GM10847 (cell line): Measurements from ENCODE around the gene ALPK1.

Experiments
- POLR2A ChIP-seq: IDR thresholded peaks from 2 replicates; pipeline ENCODE4 v1.6.1; 2011; ENCODE audit not compliant: insufficient read length; ENCODE audit errors: extremely low read depth

ALPK1 gene

DNA sequence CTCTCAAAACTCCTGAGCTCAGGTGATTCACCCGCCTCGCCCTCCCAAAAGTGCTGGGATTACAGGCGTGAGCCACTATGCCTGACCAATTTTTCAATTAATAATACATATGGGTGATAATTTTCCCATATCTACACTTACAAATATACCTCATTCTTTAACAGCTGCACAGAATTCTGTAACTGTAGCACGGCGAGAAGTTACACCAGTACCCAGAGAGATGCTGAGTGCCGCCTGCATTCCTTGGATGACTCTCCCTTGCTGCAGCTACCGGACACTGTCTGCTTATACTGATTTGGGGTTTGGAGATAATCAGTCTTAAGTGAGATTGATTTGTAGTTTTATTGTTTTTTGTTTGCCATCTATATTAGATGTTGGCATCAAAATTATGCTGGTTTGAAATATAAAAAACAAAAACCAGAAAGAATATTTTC is 17.3 kb upstream of the ALPK1 start:
- TF ChIP-seq POLR2A = no peak

DNA sequence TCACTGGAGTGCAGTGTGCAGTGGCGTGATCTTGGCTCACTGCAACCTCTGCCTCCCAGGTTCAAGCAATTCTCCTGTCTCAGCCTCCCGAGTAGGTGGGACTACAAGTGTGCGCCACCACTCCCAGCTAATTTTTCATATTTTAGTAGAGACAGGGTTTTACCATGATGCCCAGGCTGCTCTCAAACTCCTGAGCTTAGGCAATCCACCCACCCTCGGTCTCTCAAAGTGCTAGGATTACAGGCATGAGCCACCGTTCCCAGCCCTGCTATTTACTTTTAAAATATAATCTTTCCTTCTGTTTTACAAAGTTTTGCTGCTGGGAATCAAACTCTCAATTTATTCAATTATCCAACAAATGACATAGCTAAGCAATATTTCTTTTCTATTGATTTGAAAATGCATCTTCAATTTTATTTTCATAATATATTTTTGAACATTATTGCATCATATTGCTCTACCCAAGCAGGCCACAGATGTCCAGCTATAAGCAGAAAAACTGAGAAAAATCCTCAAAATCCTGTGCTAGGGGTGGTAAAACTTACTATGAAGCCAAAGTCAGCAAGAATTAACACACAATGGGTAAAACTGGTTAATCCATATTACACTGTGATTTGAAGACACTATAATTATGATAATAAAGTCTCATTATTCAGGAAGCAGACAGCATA is 16.6 kb upstream of the ALPK1 start:
- TF ChIP-seq POLR2A = no peak

DNA sequence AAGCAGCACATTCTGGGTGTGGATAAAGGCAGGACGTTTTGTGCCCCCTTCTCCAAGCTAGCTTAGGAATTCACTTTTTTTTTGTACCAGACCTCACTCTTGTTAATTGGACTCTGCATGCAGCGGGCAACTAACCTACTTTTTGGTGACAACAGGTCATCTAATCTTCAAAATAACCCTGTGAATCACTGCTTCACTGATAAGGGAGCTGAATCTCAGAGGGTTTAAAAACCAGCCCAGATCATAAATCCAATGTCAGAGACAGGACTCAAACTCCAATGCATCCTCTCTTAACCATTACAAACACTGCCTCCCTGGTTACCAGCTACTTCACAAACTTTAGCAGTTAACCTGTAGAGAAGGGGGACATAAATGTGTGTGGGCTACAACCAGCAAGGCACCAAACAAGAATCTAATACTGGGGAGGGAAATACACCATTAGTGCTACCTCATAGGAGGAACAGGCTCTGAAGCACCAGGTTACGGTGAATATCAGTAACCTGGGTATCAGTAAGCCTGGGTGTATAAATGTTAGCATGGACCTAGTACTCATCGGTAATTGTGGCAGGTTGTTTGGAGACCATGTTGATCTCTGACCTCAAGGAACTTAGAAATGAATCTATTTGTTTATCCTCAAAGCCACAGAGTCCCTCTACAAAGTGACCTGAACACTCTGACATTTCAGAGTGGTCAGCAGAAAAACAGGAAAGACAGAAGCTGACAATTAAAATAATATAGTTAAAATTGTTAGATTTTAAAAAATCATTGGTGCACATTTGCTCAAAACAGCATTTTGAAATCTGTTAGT is 14.1 kb upstream of the ALPK1 start:
- no peak for TF ChIP-seq POLR2A

DNA sequence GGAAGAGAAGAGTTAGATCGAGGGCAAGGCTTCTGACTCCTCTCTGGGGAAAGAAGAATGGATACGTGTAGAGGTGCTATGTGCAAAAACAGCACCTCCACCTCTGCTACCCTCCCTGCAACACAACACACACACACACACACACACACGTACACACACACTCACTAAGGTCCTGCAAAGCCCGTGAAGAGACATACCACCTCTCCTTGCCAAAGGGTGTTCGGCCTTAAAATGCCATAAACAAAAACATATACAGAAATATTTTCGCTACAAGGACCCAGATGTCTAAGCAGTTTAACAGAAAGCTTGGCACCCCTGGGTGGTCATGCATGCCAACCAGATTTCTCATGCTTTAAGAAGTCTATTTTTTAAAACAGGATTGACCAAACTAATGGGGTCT is 13.0 kb upstream of the ALPK1 start:
- TF ChIP-seq POLR2A = no peak

DNA sequence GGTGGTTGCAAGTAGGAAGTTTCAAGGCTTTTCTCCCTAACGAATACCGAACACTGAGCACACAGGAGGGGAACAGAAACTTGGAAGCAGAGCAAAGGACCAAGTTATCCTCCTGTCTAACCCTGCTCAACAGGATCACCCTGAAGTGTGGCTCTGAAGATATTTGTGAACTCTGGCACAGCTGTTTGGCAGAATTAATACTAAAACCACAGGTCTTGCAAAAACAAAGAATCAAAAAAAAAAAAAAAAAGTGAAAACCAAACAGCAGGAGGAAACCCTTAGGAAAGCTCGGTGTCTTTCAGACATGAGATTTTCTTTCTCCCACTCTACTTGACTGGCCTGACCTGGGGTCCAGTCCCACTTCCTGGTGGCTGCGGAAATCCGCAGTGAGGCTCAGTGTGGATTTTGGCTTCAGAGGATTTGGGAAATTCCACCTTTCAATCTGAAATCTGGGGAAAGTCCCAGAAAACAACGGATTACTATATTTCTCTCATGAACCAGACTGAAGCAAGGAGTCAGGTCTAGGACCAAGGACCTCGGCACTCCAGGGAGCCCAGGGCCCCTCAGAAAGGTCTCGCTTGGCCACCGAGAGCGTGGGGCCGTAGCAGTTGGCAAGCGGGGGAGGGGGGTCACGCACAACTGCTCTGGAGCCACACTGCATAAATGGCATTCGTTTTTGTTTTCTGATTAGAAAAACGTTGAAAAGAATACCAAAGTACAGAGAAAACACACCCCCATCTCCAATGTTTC is 12.3 kb upstream of the ALPK1 start:
- peak; percentile 14 for TF ChIP-seq POLR2A

DNA sequence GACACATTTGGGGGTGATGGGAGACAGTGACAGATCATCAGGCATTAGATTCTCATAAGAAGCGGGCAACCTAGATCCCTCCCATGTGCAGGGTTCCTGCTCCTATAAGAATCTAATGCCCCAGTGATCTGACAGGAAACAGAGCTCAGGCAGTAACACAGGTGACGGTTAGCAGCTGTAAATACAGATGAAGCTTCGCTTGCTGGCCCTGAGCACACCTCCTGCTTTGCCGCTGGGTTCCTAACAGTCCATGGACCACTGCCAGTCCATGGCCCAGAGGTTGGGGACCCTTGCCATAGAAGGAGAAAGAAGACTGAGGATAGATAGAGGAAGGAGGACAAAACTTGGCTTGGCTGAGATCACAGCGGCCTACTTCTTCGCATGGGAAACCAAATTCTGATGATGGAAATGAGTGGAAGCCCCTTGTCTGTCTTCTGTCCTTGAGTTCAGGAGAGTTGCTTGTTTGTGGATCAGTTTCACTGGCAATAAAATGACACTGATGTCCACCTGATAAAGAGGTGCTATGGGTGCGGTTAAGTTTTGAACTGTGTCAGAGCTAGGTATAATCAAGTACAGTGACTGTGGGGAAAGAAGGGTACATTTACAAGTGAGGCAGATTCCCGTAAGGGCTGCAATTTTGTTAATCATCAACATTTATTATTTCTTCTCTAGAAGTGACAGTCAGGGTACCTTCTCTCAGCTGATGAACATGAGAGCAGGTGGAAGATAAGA is 9.7 kb upstream of the ALPK1 start:
- TF ChIP-seq POLR2A = peak; percentile 17

DNA sequence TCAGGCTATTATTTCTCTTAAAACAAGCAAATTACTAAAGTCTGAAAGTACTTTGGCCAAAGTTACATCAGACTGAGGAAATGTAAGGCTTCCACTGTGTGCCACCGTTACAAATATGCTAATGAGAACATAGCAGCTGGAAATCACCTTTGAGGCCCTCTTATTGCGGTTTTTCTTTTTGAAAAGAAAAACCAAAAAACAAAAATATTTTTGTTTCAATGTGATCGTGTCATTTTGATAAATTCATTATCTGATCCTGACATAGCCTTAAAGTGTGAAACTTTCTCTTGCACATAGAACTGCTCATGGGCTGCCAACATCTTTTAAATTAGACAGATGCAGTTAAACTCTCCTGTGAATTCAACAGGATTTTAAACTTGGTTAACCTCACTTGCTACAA is 8.7 kb upstream of the ALPK1 start:
- TF ChIP-seq POLR2A = no peak

DNA sequence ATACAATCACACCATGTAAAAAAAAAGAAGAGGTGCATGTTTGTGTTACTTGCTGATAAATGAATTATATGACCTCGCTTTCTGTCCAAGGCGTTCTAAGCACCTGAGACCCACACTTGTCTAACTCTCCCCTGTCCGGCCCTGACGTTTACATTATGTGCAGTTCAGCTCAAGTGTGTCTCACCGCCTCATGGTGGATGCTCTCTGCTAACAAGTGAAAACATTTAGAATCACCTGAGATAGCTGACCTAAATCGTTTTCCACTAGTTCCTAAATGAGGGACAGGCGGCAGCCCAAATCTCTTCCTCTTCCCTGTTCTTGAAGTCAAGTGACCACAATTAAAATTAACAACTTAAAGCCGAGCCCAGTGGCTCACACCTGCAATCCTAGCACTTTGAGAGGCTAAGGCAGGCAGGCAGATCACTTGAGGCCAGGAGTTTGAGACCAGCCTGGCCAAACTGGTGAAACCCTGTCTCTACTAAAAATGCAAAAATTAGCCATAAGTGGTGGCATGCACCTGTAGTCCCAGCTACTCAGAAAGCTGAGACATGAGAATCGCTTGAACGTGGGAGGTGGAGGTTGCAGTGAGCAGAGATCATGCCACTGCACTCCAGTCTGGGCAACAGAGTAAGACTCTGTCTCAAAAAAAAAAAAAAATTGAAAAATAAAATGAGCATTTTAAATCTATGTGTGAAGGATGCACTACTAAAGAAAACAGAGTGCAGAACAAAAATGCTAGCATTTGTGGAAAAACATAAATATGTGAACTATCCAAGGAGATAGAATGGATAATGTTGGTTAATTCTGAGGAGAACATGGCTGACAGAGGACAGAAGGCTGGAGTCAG is 7.5 kb upstream of the ALPK1 start:
- TF ChIP-seq POLR2A = no peak

DNA sequence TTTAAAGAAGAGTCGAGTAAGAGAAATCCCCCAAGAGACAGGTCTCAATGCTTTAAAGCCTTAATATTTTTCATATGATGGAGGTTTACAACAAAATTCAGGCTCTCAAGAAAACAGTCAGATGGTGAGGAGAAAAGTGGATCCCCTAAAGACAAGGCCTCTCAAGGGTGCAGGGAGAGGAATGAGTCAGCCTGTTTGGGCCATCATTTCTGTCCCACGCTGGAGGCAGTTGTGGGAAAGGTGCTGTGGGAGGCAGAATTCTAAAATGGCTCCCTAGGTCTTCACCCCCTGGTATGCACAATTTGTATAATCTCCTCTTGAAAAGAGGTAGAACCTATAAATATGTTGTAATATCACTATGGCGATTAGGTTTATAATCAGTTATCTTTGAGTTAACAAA is 6.8 kb upstream of the ALPK1 start:
- no peak for TF ChIP-seq POLR2A

DNA sequence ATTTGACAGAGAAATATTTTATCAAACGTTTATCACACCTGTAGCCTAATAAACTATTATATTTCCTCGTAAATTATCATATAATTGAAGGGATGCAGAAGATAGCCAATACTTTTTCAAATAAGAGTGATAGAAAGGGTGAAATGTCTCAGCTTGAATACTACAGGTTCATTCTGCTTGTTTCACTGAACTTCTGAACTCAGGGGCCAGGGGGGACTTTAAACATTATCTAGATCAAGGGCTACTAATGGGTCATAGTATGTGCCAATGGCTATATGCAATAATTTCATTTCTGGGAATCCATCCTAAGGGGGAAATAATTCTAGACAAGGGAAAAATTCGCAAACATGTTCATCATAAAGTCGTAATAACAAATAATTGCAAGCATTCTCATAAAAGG is 2.6 kb downstream of the ALPK1 start:
- TF ChIP-seq POLR2A = no peak

DNA sequence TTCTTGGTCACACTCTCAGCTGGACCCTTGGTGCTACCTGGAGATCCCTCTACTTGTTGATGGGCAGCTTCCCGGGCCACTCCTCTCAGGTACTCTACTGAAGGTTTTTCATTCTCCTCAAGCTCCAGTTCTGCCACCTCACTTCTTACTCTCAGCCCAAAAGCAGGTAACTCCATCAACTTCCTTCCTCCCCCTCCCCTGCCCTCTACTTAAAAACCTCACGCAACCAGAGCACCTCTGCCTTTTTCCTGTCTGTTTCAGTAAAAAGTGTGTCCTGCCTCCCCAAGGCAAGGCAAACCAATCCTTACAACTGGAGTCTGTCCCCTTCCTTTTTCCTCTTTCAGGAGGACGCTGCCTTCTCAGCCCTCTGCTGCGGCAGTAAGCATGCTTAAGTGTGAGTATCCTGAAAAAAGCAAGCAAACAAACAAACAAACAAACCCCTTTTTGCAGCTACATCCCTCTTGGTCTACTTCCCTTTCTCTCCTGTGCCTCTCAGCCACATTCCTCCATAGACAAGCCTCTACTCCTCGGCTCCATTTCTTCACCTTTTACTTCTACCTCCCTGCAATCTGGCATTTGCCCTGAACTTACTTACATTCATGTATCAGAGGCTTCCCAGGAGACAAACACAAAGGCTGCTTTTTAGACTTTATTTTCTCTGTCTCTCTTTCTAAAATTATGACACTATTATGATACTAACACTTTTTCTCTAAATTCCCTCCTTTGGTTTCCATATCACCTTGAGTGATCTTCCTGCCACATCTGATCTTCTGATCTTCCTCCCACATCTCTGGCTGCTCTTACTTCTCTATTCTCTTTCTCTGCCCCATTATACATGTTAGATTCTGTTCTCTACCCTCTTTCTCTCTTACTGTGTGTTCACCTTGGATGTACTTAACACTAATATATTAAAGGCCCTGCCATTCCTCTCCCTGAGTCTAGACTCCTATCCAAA is 5.4 kb downstream of the ALPK1 start:
- no peak for TF ChIP-seq POLR2A

DNA sequence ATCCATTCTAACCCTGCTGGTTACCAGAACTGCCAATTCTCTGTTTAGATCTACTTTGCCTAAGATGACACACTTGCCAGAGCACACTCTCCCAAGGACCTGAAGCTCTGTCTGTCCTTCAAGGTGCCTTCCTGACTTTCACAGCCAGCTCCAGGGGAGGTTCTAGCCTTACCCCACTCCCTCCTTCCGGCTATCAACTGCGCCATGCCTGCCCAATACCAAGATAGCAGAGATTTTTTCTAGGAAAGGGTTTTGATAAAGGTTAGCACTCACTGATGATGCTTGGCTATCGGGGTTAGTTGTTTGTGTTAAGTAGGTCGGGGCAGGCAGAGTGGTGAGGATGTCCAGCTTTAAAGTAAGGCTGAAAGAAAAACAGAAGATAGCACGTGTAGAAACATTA is 14.3 kb downstream of the ALPK1 start:
- no peak for TF ChIP-seq POLR2A

DNA sequence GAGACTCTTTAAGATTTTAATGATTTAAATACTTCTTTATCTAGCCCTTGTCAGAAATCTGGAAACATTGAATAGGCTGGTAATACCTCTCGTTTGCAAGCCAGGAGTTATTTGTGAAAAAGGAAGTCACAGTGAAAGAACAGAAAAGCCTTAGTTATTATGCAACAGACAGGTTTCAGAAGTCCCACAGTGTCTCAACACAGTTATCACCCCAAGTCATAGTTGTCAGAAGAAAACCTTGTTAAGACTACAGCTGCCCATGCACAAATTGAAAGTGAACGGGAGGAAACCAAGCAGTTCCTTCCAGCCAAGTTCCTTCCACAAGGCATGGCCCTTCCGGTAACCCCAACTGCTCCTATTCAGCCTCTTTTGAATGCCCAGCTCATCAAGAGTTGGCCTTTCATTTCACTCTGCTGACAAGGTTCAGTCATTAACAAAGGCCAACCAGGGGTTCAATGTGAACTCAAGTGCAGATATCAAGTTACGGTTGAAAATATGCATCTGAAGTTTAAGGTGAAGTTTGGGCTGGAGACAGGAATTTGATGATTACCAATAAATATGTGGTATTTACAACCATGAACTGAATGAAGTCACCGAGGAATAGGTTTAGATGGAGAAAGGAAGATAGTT is 15.6 kb downstream of the ALPK1 start:
- TF ChIP-seq POLR2A = no peak
